NK-92 treated with Interleukin-12 subunit alpha and Interleukin-12 subunit beta, amount 100 ng/mL, for 24 hours (cell line): ENCODE data around the gene ZMYND8.
"Not testable (repeated sequence)": the region's sequence is repeated elsewhere in the genome, so short reads cannot be mapped to it uniquely, and the experiment has no call there.

Experiments
- DNase-seq: peaks from one replicate; lab custom pipeline; 2025; lab: John Stamatoyannopoulos, UW

Gene ZMYND8

DNA sequence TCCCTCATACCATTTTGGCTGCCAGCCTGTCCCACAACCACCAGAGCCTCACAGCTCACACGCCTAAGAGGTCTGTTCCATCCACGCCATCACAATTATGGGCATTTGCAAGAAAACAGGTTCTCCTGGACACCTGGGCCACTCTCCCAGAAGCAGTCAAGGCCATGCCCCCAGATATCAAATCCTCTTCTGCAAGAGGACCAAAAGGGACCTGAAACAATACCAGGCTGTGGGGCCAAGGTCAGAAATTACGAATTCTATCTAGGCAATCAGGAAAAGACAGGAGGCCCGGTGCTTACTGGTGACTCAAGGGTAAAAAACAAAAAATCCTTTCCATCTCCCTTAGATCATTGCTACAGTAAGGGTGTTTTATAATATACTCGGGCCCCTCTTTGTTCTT, 69.8 kb downstream of the ZMYND8 start:
- DNase-seq = no peak

DNA sequence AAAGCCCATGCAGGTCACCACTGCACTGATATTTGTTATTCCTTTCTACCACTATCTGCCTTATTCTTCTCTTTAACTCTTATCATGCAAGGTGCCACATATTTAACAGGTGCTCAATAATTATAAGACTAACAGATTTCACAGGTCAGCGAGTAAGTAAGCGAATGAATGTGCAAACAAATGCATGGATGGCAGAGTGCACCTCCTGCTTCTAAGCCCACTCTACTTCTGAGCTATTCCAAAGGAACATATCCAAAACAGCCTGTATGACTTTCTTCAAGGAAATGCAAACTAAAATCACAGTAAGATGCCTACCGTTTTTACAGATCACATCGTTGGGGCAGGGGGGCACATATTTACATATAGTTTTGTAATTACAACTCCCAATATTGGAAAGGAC, 71.3 kb downstream of the ZMYND8 start:
- no peak for DNase-seq

DNA sequence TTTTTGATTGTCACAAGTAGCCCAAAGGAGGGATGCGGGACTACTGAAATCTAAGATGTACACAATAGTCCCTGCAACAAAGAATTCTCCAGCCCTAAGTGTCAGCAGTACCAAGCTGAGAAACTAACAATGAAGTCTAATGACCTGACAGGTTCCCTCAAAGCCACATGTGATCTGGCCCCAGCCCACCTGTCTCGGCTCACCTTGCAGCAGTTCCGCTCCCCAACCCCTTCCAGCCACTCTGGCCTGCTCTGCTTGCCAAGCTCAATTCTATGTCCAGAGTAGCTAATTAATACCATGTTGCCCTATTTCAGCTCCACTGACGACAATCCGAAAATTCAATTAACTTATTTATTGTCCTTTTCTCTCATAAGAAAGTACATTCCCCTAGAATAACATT, 72.1 kb downstream of the ZMYND8 start:
- DNase-seq = no peak

DNA sequence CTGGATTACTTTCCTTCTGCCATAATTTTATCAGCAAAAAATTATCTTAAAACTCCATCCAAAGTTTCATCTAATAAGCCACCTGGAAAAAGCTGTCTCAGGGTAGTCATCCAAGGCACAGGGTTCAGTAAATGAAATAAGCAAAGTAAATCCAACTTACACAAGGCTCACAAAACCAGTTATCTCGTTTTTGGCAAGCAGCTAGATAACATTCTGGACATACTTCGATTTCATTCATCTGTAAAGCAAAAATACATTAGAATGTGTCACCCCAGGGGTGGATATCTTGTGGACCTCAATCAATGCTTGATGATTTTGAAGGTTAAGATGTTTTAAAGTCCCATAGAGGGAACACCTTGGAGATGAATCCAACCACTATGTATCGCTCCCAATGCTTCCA, 73.1 kb downstream of the ZMYND8 start:
- no peak for DNase-seq

DNA sequence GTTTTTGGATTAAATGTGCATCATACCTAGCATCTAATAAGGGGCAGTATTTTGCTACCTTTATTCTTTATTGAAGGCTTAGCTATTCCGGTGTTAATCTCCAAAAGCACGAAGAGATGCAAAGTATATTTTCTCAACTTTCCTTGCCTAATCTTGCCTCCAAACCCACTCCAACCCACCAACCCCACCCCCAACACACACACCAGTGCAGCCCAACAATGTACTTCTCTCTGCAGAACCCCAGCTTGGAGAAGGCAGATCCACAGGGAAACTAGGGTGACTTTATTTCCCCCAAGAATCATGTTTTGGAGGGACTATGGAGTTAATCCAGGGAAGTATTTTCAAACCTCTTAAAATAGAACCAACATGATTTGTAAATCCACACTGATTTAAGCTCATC, 73.6 kb downstream of the ZMYND8 start:
- no peak for DNase-seq

DNA sequence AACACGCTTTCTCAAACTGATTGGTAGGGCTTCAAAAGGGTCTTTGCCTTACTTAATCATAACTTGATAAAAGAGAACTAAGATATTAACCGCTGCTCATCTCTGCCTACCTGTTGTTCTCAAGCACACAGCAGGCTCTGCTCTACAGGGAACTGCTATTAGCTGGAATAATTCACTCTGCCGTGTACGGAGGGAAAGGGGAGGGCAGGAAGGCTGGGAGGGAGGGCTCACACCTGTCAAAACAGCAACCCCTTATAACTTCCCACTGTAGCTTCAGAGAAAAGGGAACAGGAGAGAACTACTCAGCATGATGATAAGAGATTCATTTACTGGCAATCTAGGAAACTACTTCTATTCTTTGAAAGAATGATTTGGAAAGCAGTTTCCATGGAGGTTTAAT, 75.1 kb downstream of the ZMYND8 start:
- DNase-seq = no peak

DNA sequence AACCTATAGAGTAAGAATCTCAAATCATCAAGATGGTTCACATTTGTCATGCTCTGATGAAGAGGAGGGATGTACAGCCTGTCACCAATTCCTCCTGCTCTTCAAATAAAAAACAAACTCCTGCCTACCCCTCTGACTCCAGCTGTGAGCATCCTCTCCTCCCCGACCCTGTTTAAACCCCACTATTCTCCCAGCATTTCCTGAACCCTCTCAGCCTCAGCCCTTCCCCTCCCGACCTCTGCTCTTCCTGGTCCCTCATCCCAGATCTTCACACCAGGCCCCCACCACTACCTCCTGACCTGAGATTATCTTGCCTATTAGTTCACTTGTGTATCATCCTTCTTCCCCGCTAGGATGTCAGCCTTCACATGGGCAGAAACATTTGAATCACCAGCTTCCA, 75.8 kb downstream of the ZMYND8 start:
- no peak for DNase-seq

DNA sequence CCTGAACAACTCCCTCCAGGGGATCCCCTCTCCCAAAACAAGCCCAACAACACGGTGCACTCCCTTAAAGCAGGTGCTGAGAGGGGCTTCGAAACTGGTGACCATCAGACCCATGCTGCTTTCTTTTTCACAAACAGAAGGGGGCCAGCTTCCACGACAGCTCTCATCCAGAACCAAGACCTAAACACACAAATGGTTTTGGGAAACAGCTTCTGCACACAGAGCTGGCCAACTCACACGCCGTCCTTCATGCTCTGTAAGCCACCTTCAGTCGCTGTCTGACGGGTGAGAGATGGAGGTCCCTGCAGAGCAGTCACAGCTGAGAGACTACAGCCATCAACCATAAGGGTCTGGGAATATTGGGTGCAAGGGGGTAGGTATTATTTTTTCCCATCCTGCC, 76.3 kb downstream of the ZMYND8 start:
- no peak for DNase-seq

DNA sequence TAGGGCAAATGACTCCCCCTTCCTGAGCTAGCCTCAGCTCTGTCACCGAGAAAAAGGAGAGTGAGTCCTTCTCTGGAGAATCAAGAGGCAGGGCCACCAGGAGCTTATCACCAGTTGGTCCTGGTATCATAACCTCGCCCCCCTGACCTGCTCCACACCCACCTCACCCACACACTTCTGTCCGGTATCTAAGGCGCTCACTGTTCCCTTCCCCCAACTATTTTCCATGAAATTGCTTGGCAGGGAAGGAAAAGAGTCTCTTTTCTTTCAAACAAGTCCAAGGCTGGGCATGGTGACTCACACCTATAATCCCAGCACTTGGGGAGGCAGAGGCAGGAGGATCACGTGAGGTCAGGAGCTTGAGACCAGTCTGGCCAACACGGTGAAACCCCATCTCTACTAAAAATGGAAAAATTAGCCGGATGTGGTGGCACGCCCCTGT, 77.6 kb downstream of the ZMYND8 start:
- no peak for DNase-seq

DNA sequence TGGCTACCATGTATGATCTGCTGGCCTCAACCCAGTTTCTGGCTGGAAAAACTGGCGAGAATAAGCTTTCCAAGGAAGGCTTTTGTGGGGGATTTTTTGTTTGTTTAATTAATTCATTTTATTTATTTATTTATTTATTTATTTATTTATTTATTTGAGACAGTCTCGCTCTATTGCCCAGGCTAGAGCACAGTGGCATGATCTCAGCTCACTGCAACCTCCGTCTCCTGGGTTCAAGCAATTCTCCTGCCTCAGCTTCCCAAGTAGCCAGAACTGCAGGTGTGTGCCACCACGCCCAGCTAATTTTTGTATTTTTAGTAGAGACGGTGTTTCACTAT, 79.0 kb downstream of the ZMYND8 start:
- DNase-seq = not testable (repeated sequence)

DNA sequence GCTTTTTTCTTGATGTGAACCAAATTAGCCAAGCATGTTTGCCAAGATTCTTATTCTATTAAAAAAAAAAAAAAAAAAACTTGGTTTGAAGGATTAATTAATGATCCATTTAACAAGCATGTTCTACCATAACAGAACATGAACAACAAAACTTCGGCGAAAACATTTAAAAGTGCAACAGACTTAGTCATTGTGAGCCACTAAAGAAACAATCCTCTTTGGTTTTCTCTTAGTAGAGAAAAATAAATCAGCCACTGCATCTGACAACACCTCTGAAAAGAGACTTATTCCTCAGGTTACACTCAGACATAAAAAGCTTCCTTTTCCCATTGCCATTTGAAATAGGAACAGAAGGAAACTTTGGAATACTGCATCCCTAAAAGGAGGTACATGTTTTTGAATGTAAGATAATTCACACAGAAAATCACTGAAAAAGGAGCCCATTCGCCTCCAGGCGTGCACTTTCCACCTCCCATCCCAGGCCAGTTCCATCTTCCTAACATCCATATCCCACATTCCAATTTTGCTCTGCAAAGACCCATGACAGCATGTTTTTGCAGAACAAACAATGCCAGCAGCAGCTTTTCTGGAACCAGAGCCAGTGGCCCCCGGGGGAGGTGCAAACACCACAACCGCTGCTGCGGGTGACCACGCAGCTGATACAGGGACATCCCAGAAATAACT, 79.5 kb downstream of the ZMYND8 start:
- DNase-seq = no peak

DNA sequence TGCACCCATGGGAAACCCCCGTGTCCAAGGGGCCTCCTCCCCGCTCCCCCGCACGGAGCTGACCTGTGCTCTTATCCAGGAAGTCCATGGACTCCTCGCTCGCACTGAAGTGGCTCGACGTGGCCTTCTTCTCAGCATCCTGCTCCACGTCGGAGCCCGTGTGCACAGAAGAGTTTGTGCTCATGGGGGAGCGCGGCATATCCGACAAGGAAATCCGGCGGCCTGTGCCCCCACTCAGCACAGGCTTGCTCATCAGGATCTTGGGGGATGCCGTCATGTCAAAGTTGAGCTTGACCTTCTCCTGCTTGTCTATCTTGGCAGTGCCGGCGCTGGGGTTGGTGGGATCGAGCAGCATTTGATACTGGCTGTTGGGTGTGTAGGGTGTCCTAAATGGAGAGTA, 80.2 kb downstream of the ZMYND8 start:
- DNase-seq = no peak

DNA sequence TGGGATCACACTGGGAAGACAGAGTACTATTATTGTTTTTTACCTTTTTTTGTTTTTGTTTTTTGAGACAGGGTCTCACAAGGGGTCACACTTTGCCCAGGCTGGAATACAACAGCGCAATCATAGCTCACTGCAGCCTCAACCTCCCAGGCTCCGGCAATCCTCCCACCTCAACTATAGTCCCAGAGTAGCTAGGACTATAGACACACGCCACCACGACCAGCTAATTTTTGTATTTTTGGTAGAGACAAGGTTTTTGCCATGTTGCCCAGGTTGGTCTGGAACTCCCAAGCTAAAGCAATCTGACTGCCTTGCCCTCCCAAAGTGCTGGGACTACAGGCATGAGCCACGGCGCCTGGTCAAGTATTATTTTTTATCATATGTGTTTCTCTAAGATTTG, 81.0 kb downstream of the ZMYND8 start:
- no peak for DNase-seq

DNA sequence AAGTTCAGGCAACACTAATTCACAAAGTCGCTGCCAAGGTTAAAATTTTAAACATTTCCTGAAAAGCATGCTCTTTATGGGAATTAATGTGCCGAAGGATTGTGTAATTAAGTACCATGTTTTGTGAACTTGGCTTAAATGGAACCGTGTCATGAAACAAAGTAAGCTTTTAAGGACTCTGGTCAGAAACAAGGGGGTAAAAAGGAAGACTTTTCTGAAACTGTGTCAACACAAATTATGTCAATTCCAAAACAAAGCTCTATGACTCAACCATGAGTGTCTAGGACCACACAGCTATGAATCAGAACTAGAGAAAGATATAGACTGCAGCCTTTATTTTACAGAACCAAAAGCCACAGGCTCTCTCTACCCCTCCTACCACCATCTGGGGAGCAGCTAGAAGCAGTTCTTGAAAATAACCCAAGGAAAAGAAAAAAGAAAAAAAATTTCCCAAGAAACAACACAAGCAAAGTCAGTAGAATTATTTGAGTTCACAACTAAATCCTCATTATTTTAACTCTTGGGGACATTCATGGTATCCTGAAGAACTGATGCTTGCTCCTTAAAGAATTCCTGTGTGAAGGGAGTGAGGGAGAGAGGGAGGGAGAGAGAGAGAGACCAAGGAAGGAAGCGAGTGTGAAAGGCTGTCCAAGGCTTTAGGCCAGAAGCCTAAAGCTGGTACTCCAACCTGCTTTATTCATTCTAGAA, 81.9 kb downstream of the ZMYND8 start:
- peak; percentile 13 for DNase-seq

DNA sequence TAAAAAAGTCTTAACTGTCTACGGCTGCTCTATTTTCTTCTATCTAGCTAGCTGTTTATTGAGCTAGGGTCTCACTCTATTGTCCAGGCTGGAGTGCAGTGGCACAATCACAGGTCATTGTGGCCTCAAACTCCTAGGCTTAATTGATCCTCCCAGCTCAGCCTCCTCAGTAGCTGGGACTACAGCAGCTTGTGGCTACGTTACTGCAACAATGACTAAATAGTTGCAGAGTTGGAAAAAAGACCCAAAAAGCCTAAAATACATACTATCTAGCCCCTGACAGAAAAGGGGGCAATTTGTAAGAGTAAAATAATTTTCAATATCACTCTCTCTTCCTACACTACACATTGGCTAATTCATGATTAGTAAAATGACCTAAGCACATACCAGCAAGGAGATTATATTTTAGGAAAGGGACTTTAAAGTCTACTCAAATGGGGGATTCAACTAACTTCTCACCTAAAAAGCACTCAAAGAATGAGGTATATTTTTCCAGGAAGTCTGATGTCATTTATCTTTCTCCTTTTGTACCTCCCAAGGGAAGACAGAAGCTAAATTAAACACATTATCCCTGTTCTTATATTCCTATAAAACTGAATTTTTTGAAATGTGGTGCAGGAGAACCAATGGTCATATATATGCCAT, 82.8 kb downstream of the ZMYND8 start:
- DNase-seq = no peak

DNA sequence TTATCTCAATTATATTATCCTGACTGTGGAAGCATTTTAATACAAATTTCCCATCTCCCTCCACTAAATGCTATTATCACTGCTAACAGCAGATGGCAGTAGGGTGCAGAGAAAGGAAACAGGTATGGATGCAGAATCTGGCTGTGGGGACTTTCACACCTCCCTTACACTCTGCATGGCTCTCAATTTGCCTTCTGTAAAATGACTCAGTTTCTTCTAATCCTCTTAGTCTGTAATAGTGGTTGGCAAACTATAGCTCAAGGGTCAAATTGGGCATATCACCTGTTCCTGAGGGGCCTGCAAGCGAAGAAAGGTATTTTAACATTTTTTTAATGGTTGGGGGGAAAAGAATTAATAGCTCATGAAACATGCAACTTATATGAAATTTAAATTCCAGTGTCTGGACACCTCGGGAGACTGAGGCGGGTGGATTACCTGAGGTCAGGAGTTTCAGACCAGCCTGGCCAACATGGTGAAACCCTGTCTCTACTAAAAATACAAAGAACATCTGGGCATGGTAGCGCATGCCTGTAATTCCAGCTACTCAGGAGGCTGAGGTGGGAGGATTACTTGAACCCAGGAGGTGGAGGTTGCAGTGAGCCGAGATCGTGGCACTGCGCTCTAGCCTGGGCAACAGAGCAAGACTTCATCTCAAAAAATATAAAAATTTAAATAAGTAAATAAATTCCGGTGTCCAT, 83.5 kb downstream of the ZMYND8 start:
- DNase-seq = peak; percentile 14

DNA sequence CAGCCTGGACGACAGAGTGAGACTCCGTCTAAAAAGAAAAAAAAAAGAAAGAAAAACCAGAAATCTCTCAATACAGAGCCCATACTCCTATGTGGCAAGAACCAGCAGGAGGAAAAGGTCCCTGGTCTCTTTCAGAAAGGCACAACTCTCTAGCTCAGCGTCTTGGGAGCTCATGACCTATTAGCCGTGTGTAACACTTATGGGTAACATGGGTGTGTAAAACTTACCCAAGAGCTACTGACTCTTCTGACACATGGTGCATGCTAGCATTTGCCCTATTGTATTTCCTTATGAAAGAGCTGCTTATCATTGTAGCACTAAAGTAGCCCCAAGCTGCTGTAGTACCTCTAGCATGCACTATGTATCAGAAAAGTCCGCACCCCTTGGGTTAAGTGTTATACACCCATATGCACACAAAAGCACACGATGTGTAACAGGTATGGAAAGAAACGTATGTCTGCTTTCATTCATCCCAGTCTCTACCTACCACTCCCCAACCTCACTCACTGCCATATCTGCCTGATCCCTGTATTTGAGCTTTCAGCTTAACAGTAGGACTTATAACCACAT, 85.4 kb downstream of the ZMYND8 start:
- DNase-seq = no peak

DNA sequence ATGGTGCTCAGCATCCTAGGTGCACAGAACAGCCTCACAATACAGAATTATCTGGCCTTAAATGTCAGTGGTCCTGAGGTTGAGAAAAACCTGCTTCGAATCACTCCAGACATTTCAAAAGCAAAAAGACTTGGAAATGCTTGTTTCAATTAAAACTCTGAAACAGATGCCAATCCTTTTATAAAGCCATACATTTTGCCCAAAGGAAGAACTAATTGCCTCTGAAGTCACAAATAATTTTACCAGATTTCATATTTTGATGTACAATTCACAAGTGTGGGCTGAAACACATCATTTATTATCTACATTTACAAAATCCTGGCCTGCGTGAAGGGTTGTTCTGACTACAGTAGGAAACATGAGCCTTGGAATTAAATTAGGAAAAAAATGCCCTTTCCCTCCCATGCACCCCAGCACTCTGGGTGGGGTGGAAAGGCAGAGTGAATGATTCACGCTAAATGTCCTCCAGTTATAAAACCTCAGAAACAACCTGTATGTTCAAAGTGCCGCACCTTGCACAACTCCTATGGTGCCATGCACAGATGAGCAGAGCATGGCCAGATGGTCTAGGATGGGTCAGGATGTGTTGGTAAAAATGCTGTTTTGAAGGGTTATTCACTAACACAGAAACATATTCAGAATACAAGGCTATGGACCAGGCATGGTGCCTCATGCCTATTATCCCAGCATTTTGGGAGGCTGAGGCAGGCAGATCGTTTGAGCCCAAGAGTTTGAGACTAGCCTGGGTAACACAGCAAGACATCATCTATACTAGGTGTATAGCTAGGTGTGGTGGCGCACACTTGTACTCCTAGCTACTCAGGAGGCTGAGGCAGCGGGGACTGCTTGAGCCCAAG, 87.0 kb downstream of the ZMYND8 start:
- DNase-seq = no peak

DNA sequence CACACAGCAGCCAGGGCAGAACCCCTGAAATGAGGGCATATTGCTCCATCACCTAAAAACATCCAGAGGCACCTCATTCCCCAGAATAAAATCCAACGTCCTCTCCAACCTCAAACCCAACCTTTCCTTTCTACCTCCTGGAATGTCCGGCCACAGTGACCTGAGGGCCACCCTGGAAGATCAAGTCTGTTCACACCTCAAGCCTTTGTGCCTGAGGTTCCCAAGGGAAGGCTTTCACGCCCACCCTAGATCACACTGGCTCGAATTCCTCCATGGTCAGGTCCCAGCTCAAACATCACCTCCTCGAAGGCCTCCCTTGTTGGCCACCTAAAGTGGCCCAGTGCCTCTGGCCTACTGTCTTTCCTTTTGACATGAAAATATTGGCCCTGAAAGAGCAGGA, 88.9 kb downstream of the ZMYND8 start:
- no peak for DNase-seq

DNA sequence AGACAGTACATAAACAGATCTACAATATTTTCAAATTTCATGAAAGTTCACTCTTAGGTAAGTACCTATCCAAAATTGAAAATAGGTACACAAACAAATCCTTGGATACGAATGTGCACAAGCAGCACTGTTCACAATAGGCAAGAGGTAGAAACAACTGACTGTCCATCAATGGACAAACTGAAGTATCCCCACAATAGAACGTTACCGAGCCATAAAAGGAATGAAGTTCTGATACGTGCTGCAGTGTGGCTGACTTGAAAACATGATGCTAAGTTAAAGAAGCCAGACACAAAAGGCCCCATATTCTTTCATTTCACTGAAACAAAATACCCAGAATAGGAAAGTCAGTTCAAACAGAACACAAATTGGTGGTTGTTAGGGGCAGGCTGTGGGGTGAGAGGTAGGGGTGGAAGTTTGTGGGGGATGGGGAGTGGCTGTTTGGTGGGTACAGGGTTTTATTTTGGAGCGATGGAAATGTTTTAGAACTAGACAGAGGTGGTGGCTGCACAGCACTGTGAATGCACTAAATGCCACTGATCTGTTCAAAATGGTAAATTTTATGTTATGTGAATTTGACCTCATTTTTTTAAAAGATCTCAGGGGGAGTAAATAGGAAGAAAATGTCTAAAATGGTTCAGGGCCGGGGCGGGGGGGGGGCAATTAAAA, 89.5 kb downstream of the ZMYND8 start:
- no peak for DNase-seq

DNA sequence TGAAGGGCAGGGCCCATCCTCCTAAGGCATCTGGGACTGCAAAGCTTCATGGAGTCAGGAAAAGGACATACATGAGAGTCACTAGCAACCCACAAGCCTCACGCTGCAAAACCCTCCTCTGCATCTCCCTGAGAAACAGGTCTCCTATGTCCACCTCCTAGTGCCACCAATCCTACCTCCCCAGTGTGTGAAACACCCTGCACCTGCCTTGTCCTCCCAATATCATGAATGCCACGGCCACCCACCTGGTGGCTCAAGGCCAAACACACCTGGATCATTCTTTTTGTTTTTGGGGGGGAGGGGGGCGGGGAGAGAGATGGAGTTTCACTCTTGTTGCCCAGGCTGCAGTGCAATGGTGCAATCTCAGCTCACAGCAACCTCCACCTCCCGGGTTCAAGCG, 90.5 kb downstream of the ZMYND8 start:
- no peak for DNase-seq
